Activated B cell treated with CpG ODN at 0.5 μM for 24 hours (primary cell): ENCODE results near the gene DDX23. TPM values are rescaled to one million over a fixed set of nuclear protein-coding genes. Genes with fewer than 3 reads are reported as not detected.

Experiments
- ATAC-seq: fragments of 200-7000 bp; cut with Tn5 transposase; one replicate; pipeline ENCODE4 v1.10.0; 2021; ENCODE audit warnings: low read depth, mild to moderate bottlenecking, moderate library complexity
- CTCF ChIA-PET: fragments of 350-600 bp; sonication (Branson Sonifier 250); formaldehyde crosslinking; loops from one replicate; lab custom pipeline; 2021; ENCODE audit warnings: antibody characterized with exemption; lab: Charles Lee
- POLR2A ChIA-PET: fragments of 350-600 bp; sonication (Branson Sonifier 250); formaldehyde crosslinking; loops from one replicate; lab custom pipeline; 2021; ENCODE audit warnings: antibody characterized with exemption; lab: Charles Lee
- DNase-seq: peaks from one replicate; pipeline ENCODE4 v3.0.0; 2022
- H3K27ac Mint-ChIP-seq: one replicate; pipeline ENCODE4 v1.8.0; 2020; ENCODE audit warnings: mixed read lengths
- H3K27me3 Mint-ChIP-seq: one replicate; pipeline ENCODE4 v1.8.0; 2021; ENCODE audit warnings: mixed read lengths
- H3K36me3 Mint-ChIP-seq: one replicate; pipeline ENCODE4 v1.8.0; 2021; ENCODE audit warnings: low read depth, mixed read lengths
- H3K4me1 Mint-ChIP-seq: one replicate; pipeline ENCODE4 v1.8.0; 2021; ENCODE audit warnings: mixed read lengths
- H3K4me3 Mint-ChIP-seq: one replicate; pipeline ENCODE4 v1.8.0; 2020; ENCODE audit warnings: mild to moderate bottlenecking, mixed read lengths
- H3K9me3 Mint-ChIP-seq: one replicate; pipeline ENCODE4 v1.8.0; 2020; ENCODE audit warnings: mixed read lengths
- intact Hi-C: fragments of 100-400 bp; cut with micrococcal nuclease; formaldehyde crosslinking; loops from one replicate; pipeline ENCODE4 v1.15.1; 2024
- total RNA-seq: library from RNA; stranded (reverse); gene quantifications from 2 replicates; pipeline ENCODE4 v1.2.3, GENCODE V29; 2022
- TF ChIP-seq, protein P1 (sequence below): fragments of 200-600 bp; IDR thresholded peaks from one replicate; pipeline ENCODE4 v1.8.0; 2022; ENCODE audit warnings: antibody characterized with exemption, mild to moderate bottlenecking

The DDX23 gene
- total RNA-seq, 1 donor from 2014 or later, result 116 TPM

DNA sequence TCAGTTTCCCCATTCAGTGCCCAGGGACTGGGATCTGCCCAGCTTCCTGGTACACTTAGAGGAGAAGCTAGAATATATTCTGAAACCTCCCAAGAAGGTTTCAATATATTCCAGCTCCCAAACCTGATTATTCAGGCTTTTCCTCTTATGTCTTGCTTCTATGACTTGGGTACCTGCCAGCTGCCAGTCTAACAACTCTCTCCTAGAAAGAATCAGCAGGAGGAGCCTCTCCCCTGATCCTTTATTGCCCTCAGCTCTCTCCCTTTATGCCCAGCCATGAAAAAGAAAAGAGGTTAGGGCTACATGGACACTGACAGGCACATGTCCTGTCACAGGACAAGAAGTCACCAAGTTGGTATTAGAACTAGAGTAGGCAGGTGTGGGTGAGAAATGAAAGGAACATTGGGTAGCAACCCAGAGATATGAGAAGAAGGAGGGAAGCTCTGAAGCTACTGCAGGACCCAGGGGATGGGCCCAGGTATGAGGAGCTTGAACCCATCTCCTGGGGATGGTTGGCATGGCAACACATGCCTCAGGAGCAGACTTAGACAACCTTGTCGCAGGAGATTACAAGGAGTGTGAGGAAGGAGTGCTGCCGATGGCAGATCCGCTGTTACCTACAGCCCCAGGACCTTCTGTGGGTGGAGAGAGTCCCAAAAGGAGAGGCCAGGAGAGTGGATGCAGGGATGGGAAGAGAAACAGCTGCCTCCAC lies 35.7 kb downstream of the DDX23 start:
- DNase-seq (no peak), ATAC-seq (no peak)
- TF ChIP-seq, protein P1, sequence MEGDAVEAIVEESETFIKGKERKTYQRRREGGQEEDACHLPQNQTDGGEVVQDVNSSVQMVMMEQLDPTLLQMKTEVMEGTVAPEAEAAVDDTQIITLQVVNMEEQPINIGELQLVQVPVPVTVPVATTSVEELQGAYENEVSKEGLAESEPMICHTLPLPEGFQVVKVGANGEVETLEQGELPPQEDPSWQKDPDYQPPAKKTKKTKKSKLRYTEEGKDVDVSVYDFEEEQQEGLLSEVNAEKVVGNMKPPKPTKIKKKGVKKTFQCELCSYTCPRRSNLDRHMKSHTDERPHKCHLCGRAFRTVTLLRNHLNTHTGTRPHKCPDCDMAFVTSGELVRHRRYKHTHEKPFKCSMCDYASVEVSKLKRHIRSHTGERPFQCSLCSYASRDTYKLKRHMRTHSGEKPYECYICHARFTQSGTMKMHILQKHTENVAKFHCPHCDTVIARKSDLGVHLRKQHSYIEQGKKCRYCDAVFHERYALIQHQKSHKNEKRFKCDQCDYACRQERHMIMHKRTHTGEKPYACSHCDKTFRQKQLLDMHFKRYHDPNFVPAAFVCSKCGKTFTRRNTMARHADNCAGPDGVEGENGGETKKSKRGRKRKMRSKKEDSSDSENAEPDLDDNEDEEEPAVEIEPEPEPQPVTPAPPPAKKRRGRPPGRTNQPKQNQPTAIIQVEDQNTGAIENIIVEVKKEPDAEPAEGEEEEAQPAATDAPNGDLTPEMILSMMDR, result no peak
- H3K4me1 Mint-ChIP-seq, result peaks cover 38% of the 10 kb centered on the region
- H3K27me3 Mint-ChIP-seq, result peaks cover 13% of the 10 kb centered on the region
- H3K9me3 Mint-ChIP-seq, result no peaks in the 10 kb centered on the region
- CTCF ChIA-PET, result interaction anchor here (0.9 to 1.4 kb wide), 3 partner anchors 11 to 172 kb away, joined by 3 to 5 read pairs (median 3); partner anchors contain the start of gene DDX23
- H3K36me3 Mint-ChIP-seq, result peaks cover 3% of the 10 kb centered on the region
- H3K4me3 Mint-ChIP-seq, result peak overlapping the region; percentile 92
- intact Hi-C loops, result no loop called here
- H3K27ac Mint-ChIP-seq, result no peak overlapping the region
- POLR2A ChIA-PET, result no interaction called here

DNA sequence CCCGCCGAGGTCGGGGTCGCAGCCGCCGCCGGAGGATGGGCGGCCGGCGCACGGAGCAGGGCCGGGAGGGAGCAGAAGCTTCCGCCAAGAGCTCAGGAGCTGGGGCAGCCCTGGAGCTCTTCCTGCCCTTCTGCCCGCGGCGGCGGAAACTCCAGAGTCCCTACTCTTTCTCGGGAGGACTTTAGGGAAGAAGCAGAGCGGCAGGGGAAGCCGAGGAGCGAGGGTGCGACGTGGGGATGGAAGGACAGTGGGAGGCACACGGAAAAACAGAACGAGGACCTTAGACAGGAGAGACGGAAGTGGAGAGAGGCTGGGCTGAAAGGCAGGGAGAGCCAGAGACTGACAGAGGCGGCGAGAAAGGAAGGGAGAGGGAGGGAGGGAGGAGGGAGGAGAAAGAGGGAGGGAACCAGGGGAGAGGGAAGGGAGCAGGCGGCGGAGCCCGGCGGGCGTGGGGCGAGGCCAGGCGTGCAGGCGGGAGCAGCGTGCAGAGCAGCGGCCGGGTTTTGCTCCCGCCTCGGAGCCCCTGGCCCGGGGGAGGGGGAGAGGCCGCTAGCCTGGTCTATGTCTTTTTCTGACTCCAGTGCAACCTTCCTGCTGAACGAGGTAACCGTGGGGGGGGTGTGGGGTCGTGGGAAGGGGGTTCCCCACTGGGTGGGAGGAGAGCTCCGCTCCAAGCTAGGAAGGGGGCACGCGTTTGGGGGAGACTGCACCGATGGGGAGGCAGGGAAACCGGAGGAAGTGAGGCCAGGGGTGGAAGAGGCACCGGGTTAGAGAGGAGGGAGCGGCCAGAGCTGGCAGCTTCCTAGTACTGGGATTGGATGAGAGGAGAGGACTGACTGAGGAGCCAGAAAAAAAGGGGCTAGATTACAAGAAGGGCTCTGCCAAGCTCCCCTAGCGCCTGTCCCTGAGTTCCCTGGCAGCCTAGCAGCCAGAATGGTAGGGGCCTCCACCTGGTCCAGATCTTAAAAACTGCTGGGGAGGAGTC lies 36.5 kb downstream of the DDX23 start:
- peaks cover 38% of the 10 kb centered on the region for H3K4me1 Mint-ChIP-seq
- TF ChIP-seq, protein P1, result no peak
- intact Hi-C loops, result loop anchor here (2.0 kb wide), 1 partner anchor 75 kb away; no protein-coding TSS in a partner anchor
- H3K36me3 Mint-ChIP-seq, result peaks cover 3% of the 10 kb centered on the region
- peak overlapping the region; percentile 92 for H3K4me3 Mint-ChIP-seq
- H3K9me3 Mint-ChIP-seq, result no peaks in the 10 kb centered on the region
- H3K27me3 Mint-ChIP-seq, result peaks cover 13% of the 10 kb centered on the region
- CTCF ChIA-PET, result interaction anchor here (0.7 to 1.9 kb wide), 10 partner anchors 9 to 173 kb away, joined by 3 to 8 read pairs (median 3); partner anchors contain the start of gene DDX23
- POLR2A ChIA-PET, result interaction anchor here (0.6 to 1.2 kb wide), 5 partner anchors 13 to 617 kb away, joined by 3 to 7 read pairs (median 3); partner anchors contain the start of genes DDX23 and RND1
- DNase-seq, result no peak
- ATAC-seq, result peak; percentile 23
- H3K27ac Mint-ChIP-seq, result no peak overlapping the region

DNA sequence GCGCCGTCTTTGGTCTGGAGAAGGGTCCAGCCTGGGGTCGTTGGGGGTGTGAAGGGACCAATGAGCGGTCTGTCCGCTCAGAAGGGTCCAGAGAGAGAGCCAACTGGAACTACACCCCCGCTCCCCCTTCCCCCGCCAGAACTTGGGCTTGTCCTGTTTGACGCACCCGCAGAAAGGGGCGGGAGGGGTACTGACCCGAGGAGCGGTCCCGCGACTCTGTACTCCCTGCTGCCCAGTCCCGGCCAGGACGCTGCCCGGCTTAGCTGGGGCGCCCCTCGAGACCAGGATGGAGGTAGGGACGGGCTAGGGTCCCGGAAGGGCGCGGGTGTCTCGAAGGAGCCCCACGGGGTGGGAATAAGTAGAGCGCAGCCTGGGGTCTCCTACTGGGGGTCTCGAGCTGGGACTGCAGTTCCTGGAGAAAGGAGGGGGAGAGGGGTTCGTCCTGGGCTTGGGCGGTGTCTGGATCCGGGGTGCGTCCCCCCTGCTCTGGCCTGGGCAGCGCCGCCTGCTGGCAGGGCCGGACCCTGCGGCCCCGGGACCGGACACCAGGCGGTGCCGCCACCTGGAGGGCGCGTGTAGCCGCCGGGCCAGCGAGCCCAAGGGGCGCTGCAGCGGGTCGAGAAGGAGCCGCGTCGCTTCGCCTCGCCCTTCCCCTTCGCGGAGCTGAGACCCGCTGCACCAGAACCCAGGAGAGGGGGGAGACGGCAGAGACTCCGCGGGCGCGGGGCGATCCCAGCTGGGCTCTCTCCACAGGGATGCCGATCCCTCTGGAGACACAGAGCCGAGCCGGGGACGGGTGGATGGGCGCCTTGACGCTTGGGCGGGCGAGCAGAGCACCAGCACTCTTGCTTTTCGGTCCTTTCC lies 37.5 kb downstream of the DDX23 start:
- TF ChIP-seq, protein P1, result peak; percentile 97
- POLR2A ChIA-PET, result interaction anchor here (0.6 to 1.2 kb wide), 7 partner anchors 12 to 616 kb away, joined by 3 to 7 read pairs (median 3); partner anchors contain the start of genes DDX23 and RND1
- H3K4me1 Mint-ChIP-seq, result peaks cover 38% of the 10 kb centered on the region
- H3K36me3 Mint-ChIP-seq, result peaks cover 3% of the 10 kb centered on the region
- CTCF ChIA-PET, result interaction anchor here (0.7 to 1.9 kb wide), 8 partner anchors 9 to 76 kb away, joined by 3 to 8 read pairs (median 4); partner anchors contain the start of gene DDX23
- H3K9me3 Mint-ChIP-seq, result no peaks in the 10 kb centered on the region
- ATAC-seq (peak; percentile 83), DNase-seq (peak; percentile 88)
- peak overlapping the region; percentile 18 for H3K27ac Mint-ChIP-seq
- H3K4me3 Mint-ChIP-seq, result peak overlapping the region; percentile 92
- intact Hi-C loops, result loop anchor here (2.0 kb wide), 1 partner anchor 76 kb away; no protein-coding TSS in a partner anchor
- peaks cover 13% of the 10 kb centered on the region for H3K27me3 Mint-ChIP-seq

DNA sequence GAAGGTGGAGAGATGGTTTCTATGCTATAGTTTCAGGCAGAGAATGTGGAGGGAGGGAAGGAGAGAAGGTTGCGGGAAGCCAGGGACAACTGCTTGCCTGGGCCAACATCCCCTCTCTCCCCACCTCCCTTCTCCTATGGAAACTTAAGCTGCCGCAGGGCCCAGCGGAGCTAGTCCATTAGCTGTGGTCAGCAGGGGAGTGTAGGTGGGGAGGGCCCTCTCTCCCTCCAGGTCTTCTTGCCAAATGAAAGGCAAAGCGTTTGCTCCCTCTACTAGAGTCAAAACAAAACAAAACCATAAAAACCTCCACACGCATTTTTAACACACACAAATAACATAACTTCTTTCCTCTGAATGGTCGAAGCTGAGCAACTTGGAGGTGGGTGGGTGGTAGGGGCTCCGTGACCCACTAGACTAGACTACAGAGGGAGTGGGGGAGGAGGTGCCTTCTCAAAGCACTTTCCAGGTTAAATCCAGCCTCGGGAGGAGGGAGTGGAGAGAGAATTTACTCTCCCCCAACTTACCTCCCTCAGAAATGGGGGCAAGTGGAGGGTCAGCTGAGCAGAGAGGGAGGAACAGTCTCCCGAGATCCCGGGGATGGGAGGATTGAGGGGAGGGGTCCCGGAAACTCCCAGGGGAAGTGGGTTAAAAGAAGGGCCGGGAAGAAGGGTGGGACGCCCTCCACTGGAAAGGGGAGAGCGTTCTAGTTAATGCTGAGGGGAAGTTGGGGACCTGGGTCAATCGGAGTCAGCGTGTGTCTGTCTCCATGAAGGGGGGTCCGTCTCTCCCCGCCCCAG lies 38.3 kb downstream of the DDX23 start:
- TF ChIP-seq, protein P1, result no peak
- Mint-ChIP-seq H3K36me3 (peaks cover 3% of the 10 kb centered on the region), H3K4me1 (peaks cover 33% of the 10 kb centered on the region), H3K27ac (no peak overlapping the region), H3K4me3 (peak overlapping the region; percentile 92), H3K27me3 (peaks cover 13% of the 10 kb centered on the region), H3K9me3 (no peaks in the 10 kb centered on the region)
- ATAC-seq (no peak), DNase-seq (no peak)
- ChIA-PET POLR2A (interaction anchor here (0.6 kb wide), 2 partner anchors 12 to 60 kb away, joined by 4 read pairs; no protein-coding TSS in a partner anchor), CTCF (interaction anchor here (1.1 to 1.9 kb wide), 2 partner anchors 18 to 56 kb away, joined by 3 to 8 read pairs; no protein-coding TSS in a partner anchor)
- intact Hi-C loops, result loop anchor here (2.0 kb wide), 1 partner anchor 77 kb away; no protein-coding TSS in a partner anchor
